GM18526 (cell line): ENCODE results near the gene GPR42.
A peak's percentile ranks its signal among the peaks of the same experiment; 100 is the strongest.

ENCODE experiments used
- POLR2A ChIP-seq: IDR thresholded peaks from 3 replicates; pipeline ENCODE4 v1.6.1; 2011; ENCODE audit not compliant: insufficient read length; ENCODE audit errors: extremely low read depth

GPR42 gene

DNA sequence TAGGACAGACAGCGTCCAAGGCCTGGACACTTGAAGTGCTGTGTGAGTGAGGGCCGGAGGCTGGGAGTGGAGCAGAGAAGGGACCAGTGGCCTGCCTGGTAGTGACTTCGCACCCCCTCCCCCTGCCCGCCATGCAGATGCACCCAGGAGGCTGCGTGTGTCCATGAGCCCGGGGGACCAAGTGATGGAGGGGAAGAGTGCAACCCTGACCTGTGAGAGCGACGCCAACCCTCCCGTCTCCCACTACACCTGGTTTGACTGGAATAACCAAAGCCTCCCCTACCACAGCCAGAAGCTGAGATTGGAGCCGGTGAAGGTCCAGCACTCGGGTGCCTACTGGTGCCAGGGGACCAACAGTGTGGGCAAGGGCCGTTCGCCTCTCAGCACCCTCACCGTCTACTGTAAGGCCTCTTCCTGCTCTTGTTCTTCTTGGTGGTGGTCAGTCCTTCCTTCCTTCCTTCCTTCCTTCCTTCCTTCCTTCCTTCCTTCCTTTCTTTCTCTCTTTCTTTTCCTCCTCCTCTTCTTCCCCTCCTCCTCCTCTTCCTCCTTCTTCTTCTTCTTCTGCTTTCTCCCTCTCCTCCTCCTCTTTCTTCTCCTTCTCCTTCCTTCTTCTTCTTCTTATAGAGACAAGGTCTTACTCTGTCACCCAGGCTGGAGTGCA, 29.2 kb upstream of the GPR42 start:
- no peak for TF ChIP-seq POLR2A

DNA sequence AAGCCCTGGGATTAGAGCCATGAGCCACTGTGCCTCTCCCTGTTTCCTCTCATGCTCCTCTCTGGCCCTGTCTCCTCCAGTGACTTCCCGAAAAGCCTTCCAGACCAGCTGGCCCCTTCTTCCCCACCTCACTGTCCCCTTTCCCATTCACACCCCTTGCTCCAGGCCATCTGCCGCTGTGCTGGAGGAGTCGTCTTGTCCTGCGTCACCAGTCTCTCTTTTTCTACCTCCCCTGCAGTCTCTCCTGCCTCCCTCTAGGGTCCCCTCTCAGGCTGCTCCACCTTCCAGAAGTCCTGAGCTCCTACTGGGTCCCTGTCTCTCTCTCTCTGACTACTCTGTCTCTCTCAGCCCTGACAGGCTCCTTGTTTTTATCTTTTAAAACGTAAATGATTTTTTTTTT, 28.4 kb upstream of the GPR42 start:
- TF ChIP-seq POLR2A: no peak

DNA sequence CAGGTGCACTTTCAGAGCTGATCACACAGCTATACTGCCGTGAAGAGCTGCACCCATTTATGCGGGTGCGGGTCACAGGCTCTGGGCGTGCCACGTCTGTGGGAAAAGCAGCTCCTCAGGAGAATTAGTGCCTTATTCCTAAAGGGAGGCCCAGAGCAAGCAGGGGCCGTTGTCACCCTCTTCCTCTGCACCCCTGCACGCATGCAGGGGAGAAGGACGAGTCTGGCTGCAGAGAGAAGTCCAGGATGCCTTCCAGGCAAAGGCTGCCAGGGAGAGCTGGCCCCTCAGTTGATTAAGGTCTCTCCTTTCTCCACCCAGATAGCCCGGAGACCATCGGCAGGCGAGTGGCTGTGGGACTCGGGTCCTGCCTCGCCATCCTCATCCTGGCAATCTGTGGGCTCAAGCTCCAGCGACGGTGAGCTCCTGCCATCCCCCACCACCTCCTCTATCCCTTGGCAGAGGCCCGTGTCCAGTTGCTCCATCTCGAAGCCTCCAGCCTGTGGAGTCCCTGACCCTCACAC, 26.3 kb upstream of the GPR42 start:
- TF ChIP-seq POLR2A: no peak

DNA sequence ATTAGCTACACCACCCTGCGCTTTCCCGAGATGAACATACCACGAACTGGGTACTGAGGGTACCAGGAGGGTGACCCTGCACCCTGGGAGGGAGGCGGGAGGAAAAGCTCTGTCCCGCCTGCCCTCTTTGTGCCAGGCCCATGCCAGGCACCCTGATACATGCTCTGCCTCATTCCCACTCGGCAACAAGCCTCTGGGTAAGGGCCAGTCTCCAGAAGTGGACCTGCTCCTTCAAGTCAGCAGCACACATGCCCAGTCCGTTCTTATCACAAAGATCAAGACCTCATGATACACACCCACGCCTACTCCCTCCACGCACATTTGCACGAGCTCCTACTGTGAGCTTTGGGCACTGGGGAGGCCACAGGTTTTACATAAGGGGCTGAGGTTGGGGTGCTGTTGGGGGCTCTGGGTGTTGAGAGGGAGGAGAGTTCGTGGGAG, 25.2 kb upstream of the GPR42 start:
- no peak for TF ChIP-seq POLR2A

DNA sequence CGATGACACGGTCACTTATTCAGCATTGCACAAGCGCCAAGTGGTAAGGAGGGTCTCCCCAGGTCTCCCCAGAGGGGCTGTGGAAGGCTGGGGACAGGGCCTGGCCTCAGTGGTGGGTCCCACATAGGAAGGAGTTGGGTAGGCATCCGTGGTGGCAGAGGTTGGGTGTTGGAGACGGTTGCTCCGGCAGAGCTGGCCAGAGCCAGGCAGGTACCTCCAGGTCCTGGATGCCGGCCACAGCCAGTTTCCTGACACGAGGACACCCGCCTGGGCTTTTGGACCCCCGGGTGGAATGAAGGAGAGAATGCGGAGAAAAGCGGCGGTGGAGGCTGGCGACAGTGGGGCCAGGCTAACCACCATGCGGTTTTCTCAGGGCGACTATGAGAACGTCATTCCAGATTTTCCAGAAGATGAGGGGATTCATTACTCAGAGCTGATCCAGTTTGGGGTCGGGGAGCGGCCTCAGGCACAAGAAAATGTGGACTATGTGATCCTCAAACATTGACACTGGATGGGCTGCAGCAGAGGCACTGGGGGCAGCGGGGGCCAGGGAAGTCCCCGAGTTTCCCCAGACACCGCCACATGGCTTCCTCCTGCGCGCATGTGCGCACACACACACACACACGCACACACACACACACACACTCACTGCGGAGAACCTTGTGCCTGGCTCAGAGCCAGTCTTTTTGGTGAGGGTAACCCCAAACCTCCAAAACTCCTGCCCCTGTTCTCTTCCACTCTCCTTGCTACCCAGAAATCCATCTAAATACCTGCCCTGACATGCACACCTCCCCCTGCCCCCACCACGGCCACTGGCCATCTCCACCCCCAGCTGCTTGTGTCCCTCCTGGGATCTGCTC, 24.4 kb upstream of the GPR42 start:
- TF ChIP-seq POLR2A: no peak

DNA sequence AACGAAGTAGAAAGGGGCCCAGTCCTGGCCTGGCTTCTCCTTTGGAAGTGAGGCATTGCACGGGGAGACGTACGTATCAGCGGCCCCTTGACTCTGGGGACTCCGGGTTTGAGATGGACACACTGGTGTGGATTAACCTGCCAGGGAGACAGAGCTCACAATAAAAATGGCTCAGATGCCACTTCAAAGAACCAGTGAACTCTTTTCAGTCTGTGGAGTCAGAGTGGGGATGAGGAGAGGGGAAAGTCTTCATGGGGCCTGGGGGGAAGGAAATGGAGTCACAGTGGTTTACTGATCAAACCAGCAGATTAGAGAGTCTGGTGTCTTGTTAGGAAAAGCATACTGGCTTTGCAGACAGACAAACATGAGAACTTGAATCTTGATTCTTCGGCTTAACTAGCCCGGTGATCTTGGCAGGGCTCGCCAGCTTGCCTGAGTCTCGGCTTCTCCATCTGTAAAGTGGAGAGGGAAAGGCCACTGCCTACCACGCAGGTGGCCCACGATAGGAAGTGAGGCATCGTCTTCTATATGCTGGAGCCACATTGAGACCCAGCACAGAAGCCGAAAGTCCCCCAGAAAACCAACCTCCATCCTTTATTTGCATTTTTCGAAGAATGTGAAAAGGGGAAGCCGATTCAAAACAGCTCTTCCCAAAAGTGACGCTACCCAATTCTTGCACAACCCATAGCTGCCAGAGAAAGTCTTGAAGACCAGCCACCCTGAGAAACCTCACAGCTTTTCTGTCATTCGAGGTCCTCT, 23.5 kb upstream of the GPR42 start, which contains the start of gene FFAR1:
Gene FFAR1, plus strand, starts transcription at position 732 of the 759 bp plus-strand sequence. CDS start 3,650 bp downstream, outside the sequence.
- TF ChIP-seq POLR2A: peak; percentile 44

DNA sequence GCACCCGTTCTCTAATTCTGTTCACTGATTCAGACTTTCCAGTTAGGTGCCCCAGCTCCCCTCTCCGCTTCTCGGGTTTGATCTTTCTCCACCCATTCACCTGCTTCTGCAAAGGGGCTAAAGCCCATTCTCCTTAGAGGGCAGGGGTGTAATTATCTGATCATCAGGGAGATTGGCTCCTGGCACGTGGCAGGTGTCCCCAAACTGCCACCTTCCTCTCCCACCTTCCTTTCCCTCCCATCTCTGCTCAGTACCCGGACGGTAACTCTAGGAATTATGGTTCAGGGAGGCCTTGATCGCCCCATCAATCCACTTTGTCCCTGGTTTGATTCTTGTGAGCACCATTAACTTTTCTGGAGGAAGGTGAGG, 23.0 kb upstream of the GPR42 start:
- no peak for TF ChIP-seq POLR2A

DNA sequence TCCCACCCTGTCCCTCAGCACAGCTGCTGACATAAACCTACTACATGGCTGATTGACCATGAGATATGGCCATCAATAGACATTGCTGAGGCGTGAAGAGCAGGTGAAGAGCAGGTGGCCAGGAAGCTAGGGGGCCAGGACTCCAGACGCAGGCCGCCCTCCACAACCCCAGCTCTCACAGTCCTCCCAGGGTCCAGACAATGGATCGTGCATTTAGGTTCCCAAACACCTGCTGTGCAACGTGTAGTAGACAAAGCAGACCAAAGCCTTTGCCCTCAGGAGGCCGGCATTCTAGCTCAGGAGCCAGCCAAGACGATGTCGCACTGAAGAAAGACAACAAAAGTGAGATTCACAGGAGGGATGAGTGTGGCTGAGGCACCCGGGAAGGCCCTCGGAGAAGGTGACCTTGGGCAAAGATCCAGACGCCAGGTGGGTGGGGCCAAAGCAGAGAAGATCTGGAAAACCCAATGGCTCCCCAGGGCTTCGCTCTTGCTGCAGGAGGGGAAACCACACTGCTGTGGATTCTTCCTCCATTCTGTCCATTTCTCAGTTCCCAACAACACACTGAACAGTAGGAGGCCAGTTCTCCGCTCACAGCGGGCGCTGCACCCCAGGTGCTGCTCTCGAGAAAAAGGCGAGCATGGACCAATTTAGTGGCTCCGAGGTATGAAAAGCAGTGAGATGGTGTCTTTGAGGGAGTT, 21.8 kb upstream of the GPR42 start:
- TF ChIP-seq POLR2A: peak; percentile 23

DNA sequence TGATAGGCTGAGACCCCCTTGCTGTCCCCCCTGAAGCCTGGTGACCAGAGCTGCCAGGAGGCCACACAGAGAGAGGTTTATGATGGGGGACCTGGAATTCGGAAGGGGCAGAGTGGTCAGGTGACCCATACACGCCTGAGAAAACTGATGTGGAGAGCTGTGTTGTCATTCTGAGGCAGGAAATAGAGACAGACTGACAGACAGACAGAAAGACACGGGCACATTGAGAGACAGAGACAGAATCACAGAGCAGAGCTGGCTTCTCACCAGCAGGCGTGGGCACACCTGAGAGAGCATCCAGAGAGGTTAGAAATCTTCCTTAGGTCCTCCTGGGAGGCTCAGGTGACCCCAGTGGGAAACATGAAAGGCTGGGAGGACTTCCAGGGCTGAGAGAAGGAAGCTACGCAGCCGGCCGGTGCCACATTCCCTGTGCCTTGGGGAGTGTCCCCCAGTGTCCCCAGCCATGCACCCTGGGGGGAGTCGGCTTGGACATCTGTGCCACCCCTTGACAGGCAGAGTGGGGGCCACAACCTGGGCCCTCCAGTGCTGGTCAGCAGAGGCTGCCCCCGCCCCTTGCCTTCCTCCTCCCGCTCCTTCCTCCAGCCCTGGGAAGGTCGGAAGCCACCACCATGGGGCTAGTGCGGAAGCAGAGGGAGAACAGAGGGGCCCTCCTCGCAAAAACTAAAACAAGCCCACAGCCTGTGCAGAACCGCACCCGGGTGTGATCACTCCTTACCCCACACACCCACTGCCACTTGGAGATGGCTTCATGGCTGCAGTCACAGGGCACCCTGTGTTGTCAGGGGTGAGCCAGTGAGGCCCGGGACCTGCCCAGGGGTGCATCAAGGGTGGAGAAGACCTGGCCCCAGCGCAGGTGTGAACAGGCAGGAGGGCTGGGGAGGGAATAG, 21.0 kb upstream of the GPR42 start:
- peak; percentile 16 for TF ChIP-seq POLR2A

DNA sequence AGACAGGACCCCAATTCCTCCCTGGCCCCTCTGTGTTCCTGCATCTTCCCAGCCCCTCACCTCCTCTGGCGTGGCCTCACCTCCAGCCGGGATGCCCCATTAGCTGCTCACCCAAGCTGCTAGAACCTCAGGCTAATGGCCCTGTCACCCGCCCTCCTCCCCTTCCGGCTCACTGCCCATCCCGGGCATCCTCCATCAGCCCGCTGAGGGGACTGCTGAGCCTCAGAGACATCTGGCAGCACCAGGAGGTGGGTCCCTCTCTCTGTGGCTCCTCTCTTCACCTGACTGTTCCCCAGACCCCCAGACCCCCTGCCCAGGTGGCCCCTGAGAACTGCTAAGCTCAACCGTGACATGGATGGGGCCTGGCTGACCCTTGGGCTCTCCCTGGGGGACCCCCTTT, 20.3 kb upstream of the GPR42 start:
- TF ChIP-seq POLR2A: no peak

DNA sequence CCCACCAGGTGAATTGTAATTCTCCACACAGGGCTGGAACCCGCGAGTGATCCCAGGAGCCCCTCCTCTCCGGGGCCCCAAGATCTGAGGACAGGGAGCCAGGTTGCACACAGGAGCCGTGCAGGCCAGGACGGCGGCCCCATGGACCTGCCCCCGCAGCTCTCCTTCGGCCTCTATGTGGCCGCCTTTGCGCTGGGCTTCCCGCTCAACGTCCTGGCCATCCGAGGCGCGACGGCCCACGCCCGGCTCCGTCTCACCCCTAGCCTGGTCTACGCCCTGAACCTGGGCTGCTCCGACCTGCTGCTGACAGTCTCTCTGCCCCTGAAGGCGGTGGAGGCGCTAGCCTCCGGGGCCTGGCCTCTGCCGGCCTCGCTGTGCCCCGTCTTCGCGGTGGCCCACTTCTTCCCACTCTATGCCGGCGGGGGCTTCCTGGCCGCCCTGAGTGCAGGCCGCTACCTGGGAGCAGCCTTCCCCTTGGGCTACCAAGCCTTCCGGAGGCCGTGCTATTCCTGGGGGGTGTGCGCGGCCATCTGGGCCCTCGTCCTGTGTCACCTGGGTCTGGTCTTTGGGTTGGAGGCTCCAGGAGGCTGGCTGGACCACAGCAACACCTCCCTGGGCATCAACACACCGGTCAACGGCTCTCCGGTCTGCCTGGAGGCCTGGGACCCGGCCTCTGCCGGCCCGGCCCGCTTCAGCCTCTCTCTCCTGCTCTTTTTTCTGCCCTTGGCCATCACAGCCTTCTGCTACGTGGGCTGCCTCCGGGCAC, 19.3 kb upstream of the GPR42 start:
- TF ChIP-seq POLR2A: no peak

DNA sequence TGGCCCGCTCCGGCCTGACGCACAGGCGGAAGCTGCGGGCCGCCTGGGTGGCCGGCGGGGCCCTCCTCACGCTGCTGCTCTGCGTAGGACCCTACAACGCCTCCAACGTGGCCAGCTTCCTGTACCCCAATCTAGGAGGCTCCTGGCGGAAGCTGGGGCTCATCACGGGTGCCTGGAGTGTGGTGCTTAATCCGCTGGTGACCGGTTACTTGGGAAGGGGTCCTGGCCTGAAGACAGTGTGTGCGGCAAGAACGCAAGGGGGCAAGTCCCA, 18.8 kb upstream of the GPR42 start:
- no peak for TF ChIP-seq POLR2A
